Epithelial cell of esophagus (primary cell): Measurements from ENCODE around the gene WNK2.

Experiments used
- DNase-seq: peaks from one replicate; pipeline ENCODE4 v3.0.0; 2010; ENCODE audit warnings: low read depth
- H3K4me3 ChIP-seq: 2 replicates; pipeline ENCODE4 v1.5.1; 2011; ENCODE audit warnings: mild to moderate bottlenecking, low read length, control low read depth
- TF ChIP-seq, protein P1 (sequence below): IDR thresholded peaks from 2 replicates; pipeline ENCODE4 v1.5.1; 2011; ENCODE audit warnings: low read depth, mild to moderate bottlenecking, low read length, control low read depth, inconsistent platforms; ENCODE audit not compliant: insufficient read depth; ENCODE audit errors: missing control alignments

WNK2 gene

DNA sequence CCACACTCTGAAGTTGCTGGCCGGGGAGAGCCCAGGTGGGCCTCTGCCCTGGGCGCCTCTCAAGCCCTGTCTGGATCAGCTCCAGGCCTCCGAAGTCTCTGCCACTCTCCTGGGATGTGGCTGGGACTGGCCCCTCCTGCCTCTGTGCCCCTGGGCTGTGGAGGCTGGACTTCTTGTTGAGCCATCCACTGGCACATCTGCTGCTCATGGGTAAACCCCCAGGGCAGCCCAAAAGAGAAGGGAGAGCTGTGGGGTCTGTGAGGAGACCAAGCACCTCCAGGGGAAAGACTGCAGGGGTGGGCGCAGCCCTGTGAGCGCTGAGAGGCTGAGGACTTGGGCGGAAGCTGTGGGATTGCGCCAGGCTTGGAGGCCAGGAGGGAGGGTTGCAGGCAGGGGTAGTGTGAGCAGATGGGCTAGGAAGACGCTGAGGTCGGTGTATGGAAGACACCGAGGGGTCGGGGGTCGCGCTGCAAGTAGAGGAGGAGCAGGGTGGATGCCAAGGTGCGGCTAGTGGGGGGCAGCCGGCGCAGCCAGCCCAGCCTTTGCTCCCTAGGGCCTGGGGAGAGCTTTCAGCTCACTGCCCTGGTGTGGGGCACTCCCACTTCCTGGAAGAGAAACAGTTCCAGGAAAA lies 118.1 kb downstream of the WNK2 start:
- no peak for DNase-seq
- no peak overlapping the region for H3K4me3 ChIP-seq
- TF ChIP-seq, protein P1, sequence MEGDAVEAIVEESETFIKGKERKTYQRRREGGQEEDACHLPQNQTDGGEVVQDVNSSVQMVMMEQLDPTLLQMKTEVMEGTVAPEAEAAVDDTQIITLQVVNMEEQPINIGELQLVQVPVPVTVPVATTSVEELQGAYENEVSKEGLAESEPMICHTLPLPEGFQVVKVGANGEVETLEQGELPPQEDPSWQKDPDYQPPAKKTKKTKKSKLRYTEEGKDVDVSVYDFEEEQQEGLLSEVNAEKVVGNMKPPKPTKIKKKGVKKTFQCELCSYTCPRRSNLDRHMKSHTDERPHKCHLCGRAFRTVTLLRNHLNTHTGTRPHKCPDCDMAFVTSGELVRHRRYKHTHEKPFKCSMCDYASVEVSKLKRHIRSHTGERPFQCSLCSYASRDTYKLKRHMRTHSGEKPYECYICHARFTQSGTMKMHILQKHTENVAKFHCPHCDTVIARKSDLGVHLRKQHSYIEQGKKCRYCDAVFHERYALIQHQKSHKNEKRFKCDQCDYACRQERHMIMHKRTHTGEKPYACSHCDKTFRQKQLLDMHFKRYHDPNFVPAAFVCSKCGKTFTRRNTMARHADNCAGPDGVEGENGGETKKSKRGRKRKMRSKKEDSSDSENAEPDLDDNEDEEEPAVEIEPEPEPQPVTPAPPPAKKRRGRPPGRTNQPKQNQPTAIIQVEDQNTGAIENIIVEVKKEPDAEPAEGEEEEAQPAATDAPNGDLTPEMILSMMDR: no peak

DNA sequence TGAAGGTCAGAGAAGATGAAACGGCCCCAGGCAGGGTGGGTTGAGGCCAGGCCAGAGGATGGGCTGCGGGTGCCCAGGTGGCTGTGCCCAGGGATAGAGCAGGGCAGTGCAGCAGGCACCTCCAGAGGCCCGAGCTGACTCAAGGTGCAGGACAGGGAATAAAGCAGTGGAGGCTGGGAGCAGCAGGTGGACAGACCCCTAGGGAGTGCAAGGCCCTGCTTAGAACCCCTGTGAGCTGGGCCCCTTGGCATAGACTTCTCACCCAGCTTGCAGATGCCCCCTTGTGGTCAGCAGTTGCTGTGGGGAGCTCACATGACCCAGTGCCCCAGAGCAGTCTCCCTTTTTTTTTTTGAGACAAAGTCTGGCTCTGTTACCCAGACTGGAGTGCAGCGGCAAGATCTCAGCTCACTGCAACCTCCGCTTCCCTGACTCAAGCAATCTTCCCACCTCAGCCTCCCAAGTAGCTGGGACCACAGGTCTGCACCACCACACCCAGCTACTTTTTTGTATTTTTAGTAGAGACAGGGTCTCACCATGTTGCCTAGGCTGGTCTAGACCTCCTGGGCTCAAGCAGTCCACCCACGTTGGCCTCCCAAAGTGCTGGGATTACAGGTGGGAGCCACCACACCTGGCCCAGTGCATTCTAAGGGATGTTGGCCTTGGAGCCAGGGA lies 118.8 kb downstream of the WNK2 start:
- peak; percentile 60 for DNase-seq
- no peak overlapping the region for H3K4me3 ChIP-seq
- TF ChIP-seq, protein P1: peak; percentile 63

DNA sequence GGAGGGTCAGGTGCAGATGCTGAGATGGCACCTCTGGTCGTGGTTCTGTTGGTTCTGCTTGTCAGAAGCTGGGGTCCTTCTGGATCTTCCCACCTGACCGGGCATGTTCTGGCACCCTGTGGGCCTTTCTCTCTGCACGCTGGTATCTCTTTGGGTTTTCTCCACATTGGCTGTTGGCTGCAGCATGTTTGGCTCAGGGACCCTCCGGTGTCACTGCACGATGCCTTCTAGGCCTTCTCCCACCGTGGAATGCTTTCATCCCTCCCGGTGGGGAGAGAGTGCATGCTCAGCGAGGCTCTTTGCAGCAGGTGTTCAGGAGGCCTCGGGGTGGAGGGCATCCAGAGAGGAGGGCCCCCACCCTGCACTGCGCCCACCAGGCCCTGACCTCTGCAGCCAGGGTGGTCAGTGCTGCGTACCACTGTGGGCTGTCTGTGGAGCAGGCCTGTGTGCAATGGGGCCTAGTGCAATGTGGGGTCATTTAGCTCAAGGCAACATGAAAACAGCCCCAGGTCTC lies 119.4 kb downstream of the WNK2 start:
- TF ChIP-seq, protein P1: no peak
- DNase-seq: no peak
- H3K4me3 ChIP-seq: no peak overlapping the region

DNA sequence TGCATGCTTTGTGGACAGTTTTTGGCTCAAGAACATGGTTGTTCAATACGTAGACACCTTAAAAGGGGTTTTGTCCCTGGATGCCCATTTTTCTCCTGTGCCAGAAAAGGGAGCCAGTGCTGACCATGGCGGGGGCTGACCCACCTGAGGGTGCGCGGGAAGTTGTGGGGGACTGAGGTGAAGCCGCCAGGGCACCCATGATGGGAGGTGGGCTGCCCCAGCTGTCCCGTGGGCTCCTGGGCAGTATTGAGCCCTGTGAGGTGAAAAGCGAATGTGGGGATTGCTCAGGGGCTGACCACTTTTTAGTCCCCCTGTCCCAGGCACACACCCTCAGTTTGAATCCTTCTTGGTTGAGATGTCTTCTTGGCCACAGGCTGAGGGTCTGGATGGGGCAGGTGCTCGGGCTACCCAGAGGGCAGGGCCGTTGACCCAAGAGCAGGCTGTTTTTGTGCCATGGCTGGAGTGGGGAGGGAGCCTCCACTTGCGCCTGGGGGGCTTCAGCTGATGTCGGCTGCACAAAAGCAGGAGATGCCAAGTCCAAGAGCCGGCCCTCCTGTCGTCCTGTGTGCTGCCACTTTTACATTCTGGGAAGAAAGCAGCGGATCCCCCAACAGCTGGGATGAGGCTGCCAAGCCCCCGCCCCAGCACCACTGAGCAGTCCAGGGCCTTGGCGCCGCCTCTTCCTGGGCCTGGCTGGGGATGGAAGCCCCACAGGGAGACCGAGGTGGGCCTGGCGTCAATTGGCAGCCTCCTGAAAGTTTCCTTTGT lies 120.1 kb downstream of the WNK2 start:
- no peak overlapping the region for H3K4me3 ChIP-seq
- TF ChIP-seq, protein P1: no peak
- DNase-seq: no peak

DNA sequence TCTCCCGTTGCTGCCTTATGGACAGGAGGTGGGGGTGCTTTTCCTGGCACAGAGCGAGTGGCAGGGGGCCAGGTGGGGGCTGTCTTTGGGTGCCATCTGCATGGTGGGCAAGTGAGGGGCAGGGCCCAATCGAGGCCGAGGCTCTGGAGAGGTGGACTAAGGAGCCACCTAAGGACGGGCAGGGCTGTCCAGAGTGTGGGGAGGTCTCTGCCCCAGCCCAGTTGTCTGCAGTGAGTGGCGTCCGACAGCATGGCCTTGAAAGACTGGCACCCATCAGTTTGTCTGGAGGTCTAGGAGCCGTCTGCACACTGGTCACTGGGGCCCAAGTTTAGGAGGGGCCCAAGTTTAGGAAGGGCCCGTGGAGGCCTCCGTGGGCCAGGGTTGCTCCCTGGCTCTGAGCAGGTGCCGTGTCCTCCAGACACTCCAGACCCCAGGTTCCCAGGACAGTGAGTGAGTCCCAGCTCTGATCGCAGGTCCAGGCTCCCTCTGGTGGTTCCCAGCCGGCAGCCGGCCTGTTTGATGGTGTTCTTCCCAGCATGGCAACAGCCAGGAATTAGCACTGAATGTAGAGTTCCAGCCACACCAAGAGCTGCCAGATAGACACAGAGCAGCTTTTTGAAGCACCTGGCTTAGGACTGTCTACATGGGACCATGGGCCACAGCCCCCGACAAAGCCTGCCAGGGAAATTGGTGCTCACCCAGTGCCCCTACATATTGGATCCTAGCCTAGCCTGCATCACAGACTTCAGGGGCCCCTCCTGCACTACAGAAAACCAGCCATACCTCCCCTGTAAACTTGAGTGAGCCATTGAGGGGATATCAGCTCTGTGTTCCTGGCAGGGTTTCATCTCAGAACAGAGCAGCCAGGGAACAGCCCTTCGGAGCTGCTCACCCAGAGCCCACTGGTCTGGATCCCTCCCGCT lies 120.9 kb downstream of the WNK2 start:
- TF ChIP-seq, protein P1: peak; percentile 87
- DNase-seq: peak; percentile 62
- no peak overlapping the region for H3K4me3 ChIP-seq

DNA sequence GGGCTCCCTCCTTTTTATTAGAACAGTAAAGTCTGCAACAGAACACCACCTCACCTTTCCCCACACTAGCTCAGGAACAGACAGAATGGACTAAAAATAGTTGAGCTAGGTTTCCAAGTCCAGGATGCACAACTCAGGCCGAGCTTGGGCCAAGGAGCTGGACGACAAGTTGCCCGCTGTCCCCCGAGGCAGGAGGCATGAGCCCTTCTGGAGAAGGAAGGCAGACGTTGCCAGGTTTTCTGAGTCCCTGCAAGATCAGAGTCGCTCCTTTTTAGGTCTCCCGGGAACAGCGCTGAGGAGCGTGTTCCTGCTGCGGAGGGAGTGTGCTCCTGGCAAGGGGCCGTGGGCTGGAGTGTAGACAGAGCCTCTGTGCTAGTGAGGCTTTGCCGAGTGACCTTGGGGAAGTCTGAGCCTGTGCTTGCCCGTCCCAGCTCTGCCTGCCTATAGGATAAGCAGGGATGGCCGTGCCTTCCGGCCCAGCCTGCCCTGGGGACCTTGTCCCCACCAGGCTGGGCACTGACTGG lies 121.6 kb downstream of the WNK2 start:
- H3K4me3 ChIP-seq: no peak overlapping the region
- no peak for DNase-seq
- TF ChIP-seq, protein P1: no peak
